GM12875 (cell line): ENCODE results near the gene KIF26B.

Experiments used
- H3K4me3 ChIP-seq: one replicate; pipeline ENCODE4 v1.5.1; 2011; ENCODE audit warnings: low read depth, low read length, control low read depth
- TF ChIP-seq, protein P1 (sequence below): IDR thresholded peaks from 2 replicates; pipeline ENCODE4 v1.5.1; 2011; ENCODE audit warnings: low read depth, mild to moderate bottlenecking, control low read depth, inconsistent platforms, low read length, moderate library complexity, borderline replicate concordance; ENCODE audit not compliant: insufficient read depth

Gene KIF26B

DNA sequence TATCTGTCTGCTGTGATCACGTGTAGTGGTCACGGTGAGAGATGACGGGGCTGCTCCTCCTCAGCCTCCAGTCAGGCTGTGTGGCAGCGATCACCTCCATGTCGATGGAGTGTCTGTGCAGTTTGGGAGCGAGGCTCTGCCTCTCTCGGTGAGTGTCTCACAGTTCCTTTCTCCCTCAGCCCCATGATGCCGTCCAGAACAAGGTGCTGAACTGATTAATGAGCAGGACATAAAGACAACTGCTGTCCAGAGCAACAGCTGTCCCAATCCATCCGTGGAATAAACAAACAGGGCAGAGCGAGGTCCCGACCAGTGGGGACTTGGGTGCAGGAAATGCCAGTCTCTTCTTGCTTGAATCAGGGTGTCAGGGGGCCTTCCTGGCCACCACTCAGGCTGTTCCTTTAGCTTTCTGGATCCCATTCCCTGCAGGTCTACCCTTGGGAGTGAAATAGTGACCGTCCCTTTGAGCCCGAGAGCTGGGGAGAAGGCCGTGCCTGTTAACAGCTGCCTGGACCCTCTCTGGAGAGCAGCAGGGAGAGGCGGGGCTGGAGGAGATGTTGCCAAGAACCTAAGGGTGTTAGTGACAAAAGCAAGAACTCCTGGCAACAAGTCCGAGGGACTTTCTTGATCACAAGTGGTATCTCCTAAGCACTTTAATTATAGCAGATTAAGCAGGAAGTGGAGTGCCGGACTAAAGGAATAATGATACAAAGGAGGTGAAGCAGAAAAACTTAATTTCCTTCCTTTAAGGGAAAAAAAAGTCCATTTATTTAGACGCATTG, 443.9 kb downstream of the KIF26B start:
- TF ChIP-seq, protein P1, sequence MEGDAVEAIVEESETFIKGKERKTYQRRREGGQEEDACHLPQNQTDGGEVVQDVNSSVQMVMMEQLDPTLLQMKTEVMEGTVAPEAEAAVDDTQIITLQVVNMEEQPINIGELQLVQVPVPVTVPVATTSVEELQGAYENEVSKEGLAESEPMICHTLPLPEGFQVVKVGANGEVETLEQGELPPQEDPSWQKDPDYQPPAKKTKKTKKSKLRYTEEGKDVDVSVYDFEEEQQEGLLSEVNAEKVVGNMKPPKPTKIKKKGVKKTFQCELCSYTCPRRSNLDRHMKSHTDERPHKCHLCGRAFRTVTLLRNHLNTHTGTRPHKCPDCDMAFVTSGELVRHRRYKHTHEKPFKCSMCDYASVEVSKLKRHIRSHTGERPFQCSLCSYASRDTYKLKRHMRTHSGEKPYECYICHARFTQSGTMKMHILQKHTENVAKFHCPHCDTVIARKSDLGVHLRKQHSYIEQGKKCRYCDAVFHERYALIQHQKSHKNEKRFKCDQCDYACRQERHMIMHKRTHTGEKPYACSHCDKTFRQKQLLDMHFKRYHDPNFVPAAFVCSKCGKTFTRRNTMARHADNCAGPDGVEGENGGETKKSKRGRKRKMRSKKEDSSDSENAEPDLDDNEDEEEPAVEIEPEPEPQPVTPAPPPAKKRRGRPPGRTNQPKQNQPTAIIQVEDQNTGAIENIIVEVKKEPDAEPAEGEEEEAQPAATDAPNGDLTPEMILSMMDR: no peak

DNA sequence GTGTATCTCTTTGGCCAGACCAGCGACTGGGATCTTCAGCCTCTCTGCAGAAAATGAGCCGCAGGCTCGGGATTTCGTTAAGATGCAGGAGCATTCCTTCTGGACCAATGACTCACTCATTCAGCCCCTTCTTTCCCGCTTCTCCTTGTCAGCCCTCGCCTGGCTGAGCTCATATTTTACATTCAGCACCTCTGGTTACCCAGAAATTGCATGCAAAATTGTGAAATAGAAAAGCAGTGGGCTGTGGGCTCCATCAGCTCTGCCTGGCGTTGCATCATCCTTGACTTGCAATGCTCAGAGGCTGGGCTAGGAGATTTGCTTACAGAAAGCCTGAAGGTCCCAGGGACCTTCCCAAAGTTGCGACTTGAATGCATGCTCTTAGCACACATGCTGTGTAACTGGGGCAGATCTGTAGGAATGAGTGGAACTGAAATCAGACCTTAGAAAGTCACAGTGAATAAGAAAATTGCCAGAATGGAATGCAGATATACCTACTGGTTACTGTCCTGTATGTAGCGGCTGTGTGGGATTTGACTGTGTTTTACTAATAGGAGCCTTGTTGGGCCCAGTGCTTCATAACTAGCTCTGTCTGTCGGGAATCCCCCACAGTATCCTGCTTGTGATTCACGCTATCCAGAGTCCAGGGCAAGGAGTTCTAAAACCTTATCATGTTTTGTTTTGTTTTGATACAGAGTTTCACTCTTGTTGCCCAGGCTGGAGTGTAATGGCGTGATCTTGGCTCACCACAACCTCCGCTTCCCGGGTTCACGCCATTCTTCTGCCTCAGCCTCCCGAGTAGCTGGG, 444.8 kb downstream of the KIF26B start:
- TF ChIP-seq, protein P1: no peak

More for the DNA sequence above, 443.9 kb downstream of the KIF26B start:
- no peak overlapping the region for H3K4me3 ChIP-seq

DNA sequence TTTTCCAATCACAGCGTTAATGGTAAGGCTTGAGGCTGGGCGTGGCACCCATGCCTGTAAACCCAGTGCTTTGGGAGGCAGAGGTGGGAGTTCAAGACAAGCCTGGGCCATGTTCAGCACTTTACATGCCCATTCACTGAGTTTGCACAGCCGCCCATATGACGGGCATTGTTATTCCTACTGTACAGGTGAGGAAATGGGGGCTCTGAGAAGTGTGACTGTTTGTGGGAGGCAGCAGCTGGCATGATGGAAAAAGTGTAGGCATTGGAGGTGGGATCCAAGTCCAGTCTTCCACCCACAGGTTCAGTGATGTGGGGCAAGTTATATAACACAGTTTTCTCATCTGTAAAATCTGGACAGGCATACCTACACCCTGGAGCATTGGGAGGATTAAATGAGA, 445.9 kb downstream of the KIF26B start:
- TF ChIP-seq, protein P1: no peak
- no peak overlapping the region for H3K4me3 ChIP-seq

More for the DNA sequence above, 444.8 kb downstream of the KIF26B start:
- H3K4me3 ChIP-seq: no peak overlapping the region

- H3K4me3 ChIP-seq: no peak overlapping the region
- TF ChIP-seq, protein P1: no peak
These were observed 448.6 kb downstream of the KIF26B start for GRCh38 chr1:245603311-245603865.

DNA sequence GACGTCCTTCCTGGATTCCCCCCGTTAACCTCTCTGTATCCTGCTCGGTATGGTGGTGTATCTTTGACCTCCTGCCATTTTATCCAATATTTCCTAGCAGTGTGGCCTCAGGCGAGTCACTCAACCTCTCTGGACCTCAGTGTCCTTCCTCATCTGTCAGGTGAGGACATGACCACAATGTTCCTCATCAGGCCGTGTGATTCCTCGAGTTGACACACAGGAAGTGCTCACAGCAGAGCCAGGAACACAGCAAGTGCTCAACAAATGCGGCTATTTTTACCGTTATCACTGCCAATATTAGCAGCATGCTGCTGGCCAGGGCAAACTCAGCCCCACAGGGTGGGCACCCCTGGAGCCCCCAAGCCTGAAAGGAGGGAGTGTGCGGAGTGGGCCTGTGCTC, 450.2 kb downstream of the KIF26B start:
- TF ChIP-seq, protein P1: no peak
- H3K4me3 ChIP-seq: no peak overlapping the region

GRCh38 chr1:245605480-245606156, 450.8 kb downstream of the KIF26B start:
- no peak overlapping the region for H3K4me3 ChIP-seq
- TF ChIP-seq, protein P1: no peak
